ENCODE measurements around the gene DCST2. TPM values are rescaled to one million over a fixed set of nuclear protein-coding genes. Genes with fewer than 3 reads are reported as not detected.
A peak's percentile ranks its signal among the peaks of the same experiment; 100 is the strongest.

Gene DCST2
- total and polyA plus RNA-seq, 10 of the 15 experiments (the other 5 are each of a cell fraction or from before 2014, with no cell fraction given): 0.33 to 0.41 (median 0.36) TPM; not detected in 7

DNA sequence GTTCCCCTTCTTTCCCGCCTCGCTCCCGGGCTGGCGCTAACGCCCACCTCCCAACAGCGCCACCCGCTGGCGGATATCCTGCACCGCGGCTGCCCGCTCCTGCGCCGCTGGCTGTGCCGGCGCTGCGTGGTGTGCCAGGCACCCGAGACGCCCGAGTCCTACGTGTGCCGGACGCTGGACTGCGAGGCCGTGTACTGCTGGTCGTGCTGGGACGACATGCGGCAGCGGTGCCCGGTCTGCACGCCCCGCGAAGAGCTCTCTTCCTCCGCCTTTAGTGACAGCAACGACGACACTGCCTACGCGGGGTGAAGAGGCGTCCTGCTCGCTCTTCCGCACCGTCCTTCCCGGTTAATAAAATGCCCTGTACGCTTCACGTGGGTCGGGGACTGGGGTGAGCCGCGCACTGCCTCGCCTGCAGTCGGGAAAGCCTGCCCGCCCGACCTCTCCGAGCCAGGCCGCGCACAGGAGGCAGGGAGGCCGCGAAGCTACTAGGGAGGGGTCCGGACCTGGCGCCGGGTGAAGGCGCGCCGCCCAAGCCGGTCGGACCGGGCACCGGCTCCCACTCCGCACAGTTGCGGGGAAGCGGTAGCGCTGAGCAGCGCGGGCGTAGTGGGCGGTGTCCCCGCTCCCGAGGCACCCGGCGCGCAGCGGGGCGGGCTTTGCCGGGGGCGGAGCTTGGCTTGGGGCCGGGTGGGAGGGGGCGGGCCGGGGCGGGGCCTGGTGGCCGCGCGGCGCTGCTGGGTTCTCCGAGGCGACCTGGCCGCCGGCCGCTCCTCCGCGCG is 17.2 kb upstream of the DCST2 start, which contains the start of gene ADAM15 (continued):
- TF ChIP-seq DPF2 (IDR thresholded peaks at IDR 0.05) (0 out of 2 replicates have a peak, but pooled peaks have one; percentile 51), SREBF2 (IDR thresholded peaks at IDR 0.05; ENCODE audit: low read length) (no peak), KLF5 (IDR thresholded peaks at IDR 0.05; ENCODE audit: partially characterized antibody) (no peak), TCF7 (IDR thresholded peaks at IDR 0.05; ENCODE audit: borderline replicate concordance) (no peak), CEBPB (IDR thresholded peaks at IDR 0.05; ENCODE audit: borderline replicate concordance in 1 of 2, low read depth in 2 of 2, low read length in 2 of 2) (no peak), STAT3 (IDR thresholded peaks at IDR 0.05; ENCODE audit: low read depth, low read length) (no peak), POU2F2 (IDR thresholded peaks at IDR 0.05; ENCODE audit: borderline replicate concordance, low read depth, low read length) (0 out of 3 replicates have a peak, but pooled peaks have one; percentile 24), MXI1 (IDR thresholded peaks at IDR 0.05; ENCODE audit: low read depth, low read length) (peak; percentile 12; the same call in 1 of the 2 replicates), SMAD1 (IDR thresholded peaks at IDR 0.05; ENCODE audit: low read depth, partially characterized antibody) (no peak), SIX5 (IDR thresholded peaks at IDR 0.05; ENCODE audit: low read depth, low read length, severe bottlenecking) (no peak), MEF2B (IDR thresholded peaks at IDR 0.05; ENCODE audit: partially characterized antibody, poor library complexity, severe bottlenecking) (no peak), FOXK2 (IDR thresholded peaks at IDR 0.05) (no peak), LARP7 (IDR thresholded peaks at IDR 0.05) (peak; percentile 95), HDAC2 (IDR thresholded peaks at IDR 0.05) (no peak), EZH2 (IDR thresholded peaks at IDR 0.05; ENCODE audit: borderline replicate concordance, control insufficient read depth, low read depth, low read length) (no peak)
- TF ChIP-seq, protein P1, sequence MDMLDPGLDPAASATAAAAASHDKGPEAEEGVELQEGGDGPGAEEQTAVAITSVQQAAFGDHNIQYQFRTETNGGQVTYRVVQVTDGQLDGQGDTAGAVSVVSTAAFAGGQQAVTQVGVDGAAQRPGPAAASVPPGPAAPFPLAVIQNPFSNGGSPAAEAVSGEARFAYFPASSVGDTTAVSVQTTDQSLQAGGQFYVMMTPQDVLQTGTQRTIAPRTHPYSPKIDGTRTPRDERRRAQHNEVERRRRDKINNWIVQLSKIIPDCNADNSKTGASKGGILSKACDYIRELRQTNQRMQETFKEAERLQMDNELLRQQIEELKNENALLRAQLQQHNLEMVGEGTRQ (IDR thresholded peaks at IDR 0.05; ENCODE audit: borderline replicate concordance, low read depth, low read length): no peak
- TF ChIP-seq, protein P2, sequence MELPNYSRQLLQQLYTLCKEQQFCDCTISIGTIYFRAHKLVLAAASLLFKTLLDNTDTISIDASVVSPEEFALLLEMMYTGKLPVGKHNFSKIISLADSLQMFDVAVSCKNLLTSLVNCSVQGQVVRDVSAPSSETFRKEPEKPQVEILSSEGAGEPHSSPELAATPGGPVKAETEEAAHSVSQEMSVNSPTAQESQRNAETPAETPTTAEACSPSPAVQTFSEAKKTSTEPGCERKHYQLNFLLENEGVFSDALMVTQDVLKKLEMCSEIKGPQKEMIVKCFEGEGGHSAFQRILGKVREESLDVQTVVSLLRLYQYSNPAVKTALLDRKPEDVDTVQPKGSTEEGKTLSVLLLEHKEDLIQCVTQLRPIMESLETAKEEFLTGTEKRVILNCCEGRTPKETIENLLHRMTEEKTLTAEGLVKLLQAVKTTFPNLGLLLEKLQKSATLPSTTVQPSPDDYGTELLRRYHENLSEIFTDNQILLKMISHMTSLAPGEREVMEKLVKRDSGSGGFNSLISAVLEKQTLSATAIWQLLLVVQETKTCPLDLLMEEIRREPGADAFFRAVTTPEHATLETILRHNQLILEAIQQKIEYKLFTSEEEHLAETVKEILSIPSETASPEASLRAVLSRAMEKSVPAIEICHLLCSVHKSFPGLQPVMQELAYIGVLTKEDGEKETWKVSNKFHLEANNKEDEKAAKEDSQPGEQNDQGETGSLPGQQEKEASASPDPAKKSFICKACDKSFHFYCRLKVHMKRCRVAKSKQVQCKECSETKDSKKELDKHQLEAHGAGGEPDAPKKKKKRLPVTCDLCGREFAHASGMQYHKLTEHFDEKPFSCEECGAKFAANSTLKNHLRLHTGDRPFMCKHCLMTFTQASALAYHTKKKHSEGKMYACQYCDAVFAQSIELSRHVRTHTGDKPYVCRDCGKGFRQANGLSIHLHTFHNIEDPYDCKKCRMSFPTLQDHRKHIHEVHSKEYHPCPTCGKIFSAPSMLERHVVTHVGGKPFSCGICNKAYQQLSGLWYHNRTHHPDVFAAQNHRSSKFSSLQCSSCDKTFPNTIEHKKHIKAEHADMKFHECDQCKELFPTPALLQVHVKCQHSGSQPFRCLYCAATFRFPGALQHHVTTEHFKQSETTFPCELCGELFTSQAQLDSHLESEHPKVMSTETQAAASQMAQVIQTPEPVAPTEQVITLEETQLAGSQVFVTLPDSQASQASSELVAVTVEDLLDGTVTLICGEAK (IDR thresholded peaks at IDR 0.05; ENCODE audit: borderline replicate concordance): no peak
- TF ChIP-seq, protein P3, sequence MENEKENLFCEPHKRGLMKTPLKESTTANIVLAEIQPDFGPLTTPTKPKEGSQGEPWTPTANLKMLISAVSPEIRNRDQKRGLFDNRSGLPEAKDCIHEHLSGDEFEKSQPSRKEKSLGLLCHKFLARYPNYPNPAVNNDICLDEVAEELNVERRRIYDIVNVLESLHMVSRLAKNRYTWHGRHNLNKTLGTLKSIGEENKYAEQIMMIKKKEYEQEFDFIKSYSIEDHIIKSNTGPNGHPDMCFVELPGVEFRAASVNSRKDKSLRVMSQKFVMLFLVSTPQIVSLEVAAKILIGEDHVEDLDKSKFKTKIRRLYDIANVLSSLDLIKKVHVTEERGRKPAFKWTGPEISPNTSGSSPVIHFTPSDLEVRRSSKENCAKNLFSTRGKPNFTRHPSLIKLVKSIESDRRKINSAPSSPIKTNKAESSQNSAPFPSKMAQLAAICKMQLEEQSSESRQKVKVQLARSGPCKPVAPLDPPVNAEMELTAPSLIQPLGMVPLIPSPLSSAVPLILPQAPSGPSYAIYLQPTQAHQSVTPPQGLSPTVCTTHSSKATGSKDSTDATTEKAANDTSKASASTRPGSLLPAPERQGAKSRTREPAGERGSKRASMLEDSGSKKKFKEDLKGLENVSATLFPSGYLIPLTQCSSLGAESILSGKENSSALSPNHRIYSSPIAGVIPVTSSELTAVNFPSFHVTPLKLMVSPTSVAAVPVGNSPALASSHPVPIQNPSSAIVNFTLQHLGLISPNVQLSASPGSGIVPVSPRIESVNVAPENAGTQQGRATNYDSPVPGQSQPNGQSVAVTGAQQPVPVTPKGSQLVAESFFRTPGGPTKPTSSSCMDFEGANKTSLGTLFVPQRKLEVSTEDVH (IDR thresholded peaks at IDR 0.05; ENCODE audit: low read depth, partially characterized antibody): no peak
- TF ChIP-seq, protein P4, sequence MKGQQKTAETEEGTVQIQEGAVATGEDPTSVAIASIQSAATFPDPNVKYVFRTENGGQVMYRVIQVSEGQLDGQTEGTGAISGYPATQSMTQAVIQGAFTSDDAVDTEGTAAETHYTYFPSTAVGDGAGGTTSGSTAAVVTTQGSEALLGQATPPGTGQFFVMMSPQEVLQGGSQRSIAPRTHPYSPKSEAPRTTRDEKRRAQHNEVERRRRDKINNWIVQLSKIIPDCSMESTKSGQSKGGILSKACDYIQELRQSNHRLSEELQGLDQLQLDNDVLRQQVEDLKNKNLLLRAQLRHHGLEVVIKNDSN (IDR thresholded peaks at IDR 0.05; ENCODE audit: borderline replicate concordance, extremely low read length, insufficient read depth, low read depth, low read length): no peak
